H1 (cell line): ENCODE measurements around the gene DPYSL4. TPM values are rescaled to one million over a fixed set of nuclear protein-coding genes. Genes with fewer than 3 reads are reported as not detected.

Source experiments
- CTCF ChIA-PET: fragments of 300-600 bp; sonication (Branson Sonifier 250); formaldehyde crosslinking; loops from one replicate; lab custom pipeline; 2021; ENCODE audit not compliant: partially characterized antibody; lab: Charles Lee
- POLR2A ChIA-PET: fragments of 300-600 bp; sonication (Branson Sonifier 250); formaldehyde crosslinking; loops from one replicate; lab custom pipeline; 2021; ENCODE audit warnings: inconsistent platforms; ENCODE audit not compliant: partially characterized antibody; lab: Charles Lee
- DNase-seq, 2 experiments: peaks; one replicate each; pipeline versions ENCODE4 v3.0.0 to v3.0.0-alpha.2; 2010 to 2022; ENCODE audit warnings: low spot score in 2 of 2, low read depth in 1 of 2, mixed read lengths in 1 of 2
- FAIRE-seq: peaks from 2 replicates; lab custom pipeline; 2011; peaks lifted over from hg19 to GRCh38; lab: Jason Lieb, UNC
- H2AFZ ChIP-seq: 2 replicates; pipeline ENCODE4 v1.8.1; 2012; ENCODE audit warnings: low read length, inconsistent platforms
- H2AK5ac ChIP-seq: 2 replicates; pipeline ENCODE4 v1.6.1; 2013; ENCODE audit warnings: low read depth, low read length
- H2BK120ac ChIP-seq: replicated peaks from 2 replicates; pipeline ENCODE3; 2013; ENCODE audit warnings: low read depth, low read length, inconsistent platforms
- H2BK12ac ChIP-seq: 2 replicates; pipeline ENCODE4 v1.6.1; 2013; ENCODE audit warnings: low read depth, low read length
- H2BK15ac ChIP-seq: 2 replicates; pipeline ENCODE4 v1.6.1; 2013; ENCODE audit warnings: low read length
- H2BK20ac ChIP-seq: 2 replicates; pipeline ENCODE4 v1.6.1; 2013; ENCODE audit warnings: low read length
- H2BK5ac ChIP-seq: 2 replicates; pipeline ENCODE4 v1.6.1; 2013; ENCODE audit warnings: low read depth, low read length
- H3K14ac ChIP-seq: 2 replicates; pipeline ENCODE4 v1.6.1; 2013; ENCODE audit warnings: inconsistent platforms; ENCODE audit not compliant: insufficient read length
- H3K18ac ChIP-seq: 2 replicates; pipeline ENCODE4 v1.6.1; 2013; ENCODE audit warnings: low read length; ENCODE audit errors: extremely low read depth
- H3K23ac ChIP-seq: 2 replicates; pipeline ENCODE4 v1.6.1; 2013; ENCODE audit warnings: inconsistent platforms; ENCODE audit not compliant: insufficient read length
- H3K23me2 ChIP-seq: 2 replicates; pipeline ENCODE4 v1.6.1; 2013; ENCODE audit warnings: low read depth, low read length
- H3K27ac ChIP-seq: 2 replicates; pipeline ENCODE4 v1.6.1; 2011; ENCODE audit warnings: low read depth, low read length, inconsistent platforms
- H3K27me3 ChIP-seq, 4 experiments: replicated peaks in 1 of 4; 1 replicate in 1 of 4; 2 replicates in 3 of 4; pipeline versions ENCODE4 v1.6.1 to v1.8.1; 2011 to 2013; ENCODE audit warnings: low read length in 3 of 4, mild to moderate bottlenecking in 3 of 4, inconsistent platforms in 2 of 4, mixed read lengths in 2 of 4, moderate library complexity in 1 of 4; ENCODE audit not compliant: control insufficient read depth in 3 of 4, insufficient read depth in 3 of 4; ENCODE audit errors: extremely low read depth in 1 of 4
- H3K36me3 ChIP-seq, 4 experiments: 2 replicates each; pipeline versions ENCODE4 v1.6.1 to v1.8.1; 2011 to 2013; ENCODE audit warnings: mild to moderate bottlenecking in 4 of 4, low read length in 3 of 4, moderate library complexity in 2 of 4, control low read depth in 1 of 4, inconsistent platforms in 1 of 4; ENCODE audit not compliant: insufficient read depth in 4 of 4, control insufficient read depth in 2 of 4
- H3K4ac ChIP-seq: replicated peaks from 2 replicates; pipeline ENCODE3; 2013; ENCODE audit warnings: low read length, low read depth, mixed read lengths, inconsistent platforms; ENCODE audit not compliant: insufficient read length
- H3K4me1 ChIP-seq, 4 experiments: replicated peaks in 1 of 4; 1 replicate in 1 of 4; 2 replicates in 3 of 4; pipeline versions ENCODE4 v1.6.1 to v1.8.1; 2011 to 2013; ENCODE audit warnings: low read length in 3 of 4, inconsistent platforms in 2 of 4, mixed read lengths in 1 of 4; ENCODE audit not compliant: insufficient read depth in 4 of 4, control insufficient read depth in 3 of 4
- H3K4me2 ChIP-seq, 2 experiments: 2 replicates each; pipeline versions ENCODE4 v1.6.1 to v1.8.1; 2011 to 2013; ENCODE audit warnings: low read depth in 2 of 2, low read length in 2 of 2, control low read depth in 1 of 2, inconsistent platforms in 1 of 2, mild to moderate bottlenecking in 1 of 2; ENCODE audit not compliant: insufficient read depth in 1 of 2
- H3K4me3 ChIP-seq, 4 experiments: fragments of 200-600, 300-600 bp in 1 of 4; sonication (generic), shearing (Covaris generic), sonication (Bioruptor Twin) in 1 of 4; 2 replicates each; pipeline versions ENCODE4 v1.5.1 to v1.8.1; 2011 to 2016; ENCODE audit warnings: low read length in 4 of 4, low read depth in 3 of 4, control low read depth in 2 of 4, inconsistent platforms in 2 of 4, mild to moderate bottlenecking in 2 of 4, mixed read lengths in 1 of 4, moderate library complexity in 1 of 4; ENCODE audit not compliant: insufficient read depth in 2 of 4; ENCODE audit errors: extremely low read depth in 1 of 4
- H3K56ac ChIP-seq: replicated peaks from 2 replicates; pipeline ENCODE3; 2013; ENCODE audit warnings: low read depth, mild to moderate bottlenecking, mixed read lengths, low read length, inconsistent platforms; ENCODE audit not compliant: insufficient read length
- H3K79me1 ChIP-seq: 2 replicates; pipeline ENCODE4 v1.6.1; 2013; ENCODE audit warnings: low read depth, low read length, control low read depth
- H3K79me2 ChIP-seq, 2 experiments: 2 replicates each; pipeline versions ENCODE4 v1.6.1 to v1.8.1; 2012 to 2013; ENCODE audit warnings: low read length in 2 of 2, mild to moderate bottlenecking in 2 of 2, inconsistent platforms in 1 of 2; ENCODE audit not compliant: insufficient read depth in 2 of 2, control insufficient read depth in 1 of 2
- H3K9ac ChIP-seq, 4 experiments: replicated peaks in 1 of 4; 1 replicate in 1 of 4; 2 replicates in 3 of 4; pipeline versions ENCODE4 v1.6.1 to v1.8.1; 2011 to 2013; ENCODE audit warnings: low read depth in 3 of 4, low read length in 3 of 4, control low read depth in 2 of 4, mild to moderate bottlenecking in 2 of 4, moderate library complexity in 2 of 4, inconsistent platforms in 1 of 4; ENCODE audit errors: extremely low read depth in 1 of 4
- H3K9me3 ChIP-seq, 2 experiments: 2 replicates each; pipeline versions ENCODE4 v1.6.1 to v1.8.1; 2012 to 2013; ENCODE audit warnings: mild to moderate bottlenecking in 2 of 2, moderate library complexity in 2 of 2, control low read depth in 1 of 2, inconsistent platforms in 1 of 2, low read depth in 1 of 2, low read length in 1 of 2, mixed read lengths in 1 of 2; ENCODE audit not compliant: insufficient read depth in 2 of 2
- H4K20me1 ChIP-seq, 2 experiments: replicated peaks in 1 of 2; 2 replicates each; pipeline versions ENCODE3 to v1.8.1; 2011 to 2013; ENCODE audit warnings: inconsistent platforms in 2 of 2, low read length in 2 of 2, mild to moderate bottlenecking in 1 of 2; ENCODE audit not compliant: insufficient read depth in 2 of 2, control insufficient read depth in 1 of 2
- H4K5ac ChIP-seq: 2 replicates; pipeline ENCODE4 v1.6.1; 2013; ENCODE audit warnings: low read length, low read depth, mixed read lengths, inconsistent platforms; ENCODE audit not compliant: insufficient read length
- H4K8ac ChIP-seq: 2 replicates; pipeline ENCODE4 v1.8.0; 2013; ENCODE audit warnings: mild to moderate bottlenecking, moderate library complexity, low read length, inconsistent platforms; ENCODE audit not compliant: insufficient read depth; ENCODE audit errors: extremely low read depth
- H4K91ac ChIP-seq: replicated peaks from 2 replicates; pipeline ENCODE3; 2013; ENCODE audit warnings: low read length, mixed read lengths, inconsistent platforms; ENCODE audit not compliant: insufficient read length
- BRCA1 ChIP-seq: IDR thresholded peaks from 2 replicates; pipeline ENCODE4 v1.6.1; 2012; ENCODE audit warnings: low read depth, low read length, improper control_type of control experiment
- CBX8 ChIP-seq: fragments of 300-800, 300-1000 bp; sonication (generic); IDR thresholded peaks from 2 replicates; pipeline ENCODE4 v1.7.1; 2016; ENCODE audit warnings: low read depth, low read length, borderline replicate concordance
- JUN ChIP-seq: IDR thresholded peaks from 2 replicates; pipeline ENCODE4 v1.6.1; 2011; ENCODE audit warnings: low read depth, mild to moderate bottlenecking, improper control_type of control experiment, low read length
- KDM1A ChIP-seq: fragments of 200-600, 300-600 bp; sonication (generic); IDR thresholded peaks from 2 replicates; pipeline ENCODE4 v1.7.1; 2016; ENCODE audit warnings: mild to moderate bottlenecking, low read length, borderline replicate concordance
- SIN3A ChIP-seq, 2 experiments: IDR thresholded peaks in 1 of 2; conservative IDR thresholded peaks in 1 of 2; 2 replicates each; pipeline ENCODE4 v1.6.1; 2011 to 2012; ENCODE audit warnings: low read length in 2 of 2, improper control_type of control experiment in 1 of 2, low read depth in 1 of 2, mild to moderate bottlenecking in 1 of 2
- SP4 ChIP-seq: IDR thresholded peaks from 2 replicates; pipeline ENCODE4 v1.6.1; 2012; ENCODE audit warnings: low read length, inconsistent platforms
- SUZ12 ChIP-seq: fragments of 200-600 bp; sonication (generic); IDR thresholded peaks from 2 replicates; pipeline ENCODE4 v1.6.1; 2012; ENCODE audit warnings: mild to moderate bottlenecking, inconsistent platforms, low read length, moderate library complexity, mixed read lengths
- TEAD4 ChIP-seq: IDR thresholded peaks from 2 replicates; pipeline ENCODE4 v1.6.1; 2012; ENCODE audit warnings: low read depth, low read length, inconsistent platforms, mixed read lengths
- WGBS, 2 experiments: shearing (Covaris generic) in 1 of 2; methylation state at CpG; one replicate each; pipeline versions ENCODE4 v1.1.6 to v1.1.7; 2013 to 2015; ENCODE audit warnings: low lambda C conversion rate in 2 of 2, mixed read lengths in 2 of 2, inconsistent platforms in 1 of 2, low coverage in 1 of 2, missing lambda C conversion rate in 1 of 2; ENCODE audit not compliant: insufficient replicate concordance in 2 of 2, insufficient coverage in 1 of 2, insufficient read length in 1 of 2; ENCODE audit errors: extremely low coverage in 1 of 2, missing lambda C conversion rate in 1 of 2; 5-methylcytosine and 5-hydroxymethylcytosine counted together
- polyA plus RNA-seq, 7 experiments: library from polyadenylated mRNA; depleted of rRNA in 3 of 7; stranded (reverse) in 5 of 7; unstranded in 2 of 7; fragments of >200 nt in 5 of 7; fragments of 200-250 nt in 2 of 7; gene quantifications; 1 replicate in 5 of 7; 2 replicates in 1 of 7; 4 replicates in 1 of 7; pipeline versions ENCODE4 v1.2.1 to v1.2.3, GENCODE V29; 2011 to 2013; ENCODE audit warnings: missing spikeins in 2 of 7, mixed read lengths in 2 of 7
- total RNA-seq: library from RNA; stranded (reverse); fragmentation: NEBNext Ultra II Directional; extraction: Animal tissue kit (Norgen Biotek cat#: 25700); gene quantifications from 2 replicates; pipeline ENCODE4 v1.2.1, GENCODE V29; 2021

Gene DPYSL4
- total and polyA plus RNA-seq, 2 of the 8 experiments (the other 6 are each of a cell fraction or from before 2014, with no cell fraction given) = 12.9 to 15.2 TPM

GRCh38 chr10:132240156-132240555, 53.4 kb downstream of the DPYSL4 start:
- no peak overlapping the region for H3K14ac ChIP-seq
- TF ChIP-seq TEAD4 (no peak), CBX8 (no peak), KDM1A (no peak), SIN3A (conservative IDR thresholded peaks at IDR 0.05 in 1 of 2, IDR thresholded peaks at IDR 0.05 in 1 of 2; ENCODE audit: low read depth in 1 of 2, low read length in 2 of 2) (no peak), SUZ12 (no peak), BRCA1 (no peak), JUN (no peak), SP4 (no peak)
- H3K4ac ChIP-seq = no peak overlapping the region
- no peaks in the 10 kb centered on the region; a peak in 1 of 7 replicates for H3K4me1 ChIP-seq
- no peak overlapping the region for H2AK5ac ChIP-seq
- DNase-seq = no peak
- H4K8ac ChIP-seq = no peak overlapping the region
- 87% methylated on average over 15 of the region's 15 CpGs; no CpG with 5 or more reads in 1 of the 2 experiments for WGBS, 2 experiments
- H2AFZ ChIP-seq = no peak overlapping the region
- H3K9ac ChIP-seq = no peak overlapping the region
- no peaks in the 10 kb centered on the region for H3K79me1 ChIP-seq
- CTCF ChIA-PET = interaction anchor here (0.7 to 2.3 kb wide), 3 partner anchors 19 to 121 kb away, joined by 3 to 9 read pairs (median 3); no protein-coding TSS in a partner anchor
- peaks cover 0 to 4% of the 10 kb centered on the region in 2 experiments for H4K20me1 ChIP-seq
- H3K27ac ChIP-seq = no peak overlapping the region
- H4K91ac ChIP-seq = no peak overlapping the region
- no peaks in the 10 kb centered on the region for H3K9me3 ChIP-seq
- H3K23me2 ChIP-seq = no peaks in the 10 kb centered on the region
- no peaks in the 10 kb centered on the region for H3K27me3 ChIP-seq
- H2BK120ac ChIP-seq = no peak overlapping the region
- no peak overlapping the region for H4K5ac ChIP-seq
- H3K23ac ChIP-seq = no peak overlapping the region
- H3K18ac ChIP-seq = no peak overlapping the region
- FAIRE-seq = no peak
- no peak overlapping the region for H2BK12ac ChIP-seq
- POLR2A ChIA-PET = interaction anchor here (0.6 kb wide), 1 partner anchor 9 kb away, joined by 3 read pairs; no protein-coding TSS in a partner anchor
- no peak overlapping the region for H3K56ac ChIP-seq
- no peaks in the 10 kb centered on the region for H3K79me2 ChIP-seq
- H3K36me3 ChIP-seq = no peaks in the 10 kb centered on the region
- no peak overlapping the region for H2BK15ac ChIP-seq
- no peak overlapping the region for H3K4me2 ChIP-seq
- H3K4me3 ChIP-seq = no peak overlapping the region
- H2BK5ac ChIP-seq = no peak overlapping the region
- no peak overlapping the region for H2BK20ac ChIP-seq
